Kidney (tissue), 14 donors: Measurements from ENCODE around the gene C4A. TPM values are rescaled to one million over a fixed set of nuclear protein-coding genes. Genes with fewer than 3 reads are reported as not detected.
A peak's percentile ranks its signal among the peaks of the same experiment; 100 is the strongest.

ENCODE experiments used
- DNase-seq, 5 donors: peaks; one replicate each; pipeline ENCODE4 v3.0.0-alpha.2; 2013 to 2020
- FAIRE-seq: peaks from 2 replicates; lab custom pipeline; 2012; peaks lifted over from hg19 to GRCh38; lab: Jason Lieb, UNC
- H3K27ac ChIP-seq, 2 donors: one replicate each; pipeline ENCODE4 v1.7.0; 2013; ENCODE audit warnings: low read depth in 2 of 2, low read length in 2 of 2, inconsistent platforms in 1 of 2
- H3K27me3 ChIP-seq: one replicate; pipeline ENCODE4 v1.7.1; 2013; ENCODE audit warnings: low read length, inconsistent platforms; ENCODE audit not compliant: control insufficient read depth, insufficient read depth
- H3K36me3 ChIP-seq, 3 donors: one replicate each; pipeline versions ENCODE4 v1.7.0 to v1.7.1; 2013; ENCODE audit warnings: low read length in 3 of 3, control low read depth in 1 of 3, inconsistent platforms in 1 of 3; ENCODE audit not compliant: insufficient read depth in 3 of 3, control insufficient read depth in 2 of 3
- H3K4me1 ChIP-seq, 3 donors: one replicate each; pipeline versions ENCODE4 v1.7.0 to v1.7.1; 2013; ENCODE audit warnings: low read length in 3 of 3, inconsistent platforms in 1 of 3, low read depth in 1 of 3; ENCODE audit not compliant: control insufficient read depth in 2 of 3, insufficient read depth in 2 of 3
- H3K4me3 ChIP-seq, 3 donors: one replicate each; pipeline versions ENCODE4 v1.7.0 to v1.8.1; 2013; ENCODE audit warnings: low read length in 3 of 3, control low read depth in 1 of 3, inconsistent platforms in 1 of 3
- H3K9ac ChIP-seq, 3 donors: one replicate each; pipeline versions ENCODE4 v1.7.0 to v1.7.1; 2013; ENCODE audit warnings: low read length in 3 of 3, control low read depth in 1 of 3, inconsistent platforms in 1 of 3
- H3K9me3 ChIP-seq, 3 donors: one replicate each; pipeline versions ENCODE4 v1.7.0 to v1.7.1; 2013; ENCODE audit warnings: low read length in 3 of 3, control low read depth in 1 of 3, inconsistent platforms in 1 of 3; ENCODE audit not compliant: control insufficient read depth in 2 of 3, insufficient read depth in 1 of 3
- intact Hi-C: fragments of 100-400 bp; cut with DNase I; formaldehyde crosslinking; loops from one replicate; pipeline ENCODE4 v1.11.1; 2022
- polyA plus RNA-seq: library from polyadenylated mRNA; stranded (reverse); fragments of 350-450 nt; fragmentation: Illumina TruSeq; extraction: RNeasy Lipid Tissue Mini Kit (QIAGEN cat#74804); gene quantifications from one replicate; pipeline ENCODE4 v1.2.3, GENCODE V29; 2014; ENCODE audit warnings: low read depth, low replicate concordance; ENCODE audit not compliant: insufficient read depth
- total RNA-seq: library from RNA; stranded (reverse); fragmentation: NEBNext Ultra II Directional; extraction: Animal tissue kit (Norgen Biotek cat#: 25700); gene quantifications from one replicate; pipeline ENCODE4 v1.2.1, GENCODE V29; 2021
- TF ChIP-seq, protein P1 (sequence below): IDR thresholded peaks from 3 replicates; pipeline ENCODE4 v1.5.1; 2012; ENCODE audit warnings: mild to moderate bottlenecking, moderate library complexity, borderline replicate concordance; ENCODE audit not compliant: insufficient read depth; ENCODE audit errors: extremely low read depth
- donor health status: control.
- donor health status: control.
- donor health status: control.
- donor health status: control.
- donor health status: control.
- donor health status: DM: yes; HTN: yes; CAD: no.
- donor health status: Normal renal cell carcinoma (clear cell type).

The C4A gene
- total and polyA plus RNA-seq, 2 donors from 2014 or later: 250 to 521 TPM

DNA sequence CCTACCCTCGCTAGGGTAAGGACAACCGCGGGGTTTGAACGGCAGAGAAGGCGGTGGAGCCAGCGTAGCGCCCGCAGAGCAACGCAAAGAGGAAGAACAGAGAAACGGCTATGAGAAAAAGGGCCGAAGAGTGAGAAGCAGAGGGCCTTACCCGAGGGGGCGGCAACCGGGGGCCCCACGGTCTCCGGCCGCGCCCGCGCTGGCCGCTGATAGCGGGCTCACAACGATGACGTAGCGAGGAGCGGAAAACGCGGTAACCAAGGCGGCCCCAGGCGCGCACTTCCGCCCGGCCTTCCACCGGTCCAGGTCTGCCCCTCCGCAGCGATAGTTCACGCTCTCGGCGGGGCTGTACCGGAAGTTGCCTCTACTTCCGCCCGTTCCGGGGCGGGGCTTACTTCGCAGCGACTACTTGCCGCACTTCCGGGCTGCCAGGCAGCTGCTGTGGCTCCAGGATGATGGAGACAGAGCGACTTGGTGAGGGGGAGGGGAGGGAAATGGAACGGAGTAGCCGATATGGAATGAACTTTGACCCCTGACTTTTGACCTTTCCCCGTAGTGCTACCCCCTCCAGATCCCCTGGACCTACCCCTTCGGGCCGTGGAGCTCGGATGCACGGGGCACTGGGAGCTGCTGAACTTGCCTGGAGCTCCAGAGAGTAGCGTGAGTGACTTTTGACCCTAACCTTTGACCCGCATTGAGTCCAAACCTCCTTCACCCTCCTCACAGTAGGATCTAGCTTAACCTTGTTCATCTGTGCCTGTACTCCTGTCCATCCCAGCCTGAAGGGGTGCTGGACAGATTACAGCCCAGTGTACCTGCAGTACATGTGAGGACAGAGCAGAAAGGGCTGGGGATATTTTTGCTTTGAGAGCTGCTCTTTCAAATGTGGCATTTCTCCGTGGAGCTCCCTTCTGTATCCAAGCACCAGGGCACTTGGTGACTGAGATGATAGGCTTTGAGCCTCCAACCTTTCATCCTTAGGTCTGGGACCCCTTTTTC lies 22.8 kb upstream of the C4A start, which contains the start of the genes NELFE and SKIC2:
Gene NELFE, minus strand, starts transcription at position 231 of the 999 bp plus-strand sequence. CDS start 525 bp downstream, outside the sequence.
Gene SKIC2, plus strand, starts transcription at position 435 of the 999 bp plus-strand sequence. Its CDS starts 18 bp downstream, at position 453.
- peak; percentile 88 for FAIRE-seq
- Histone ChIP-seq H3K9me3 (no peaks in the 10 kb centered on the region), H3K4me3 (peak within 1 kb of the TSS; percentile 96 to 99 (median 97)), H3K9ac (peak within 1 kb of the TSS; percentile 85 to 97 (median 96)), H3K27me3 (no peaks in the 10 kb centered on the region), H3K36me3 (peaks cover 6 to 58% (median 39%) of the 10 kb centered on the region in 3 donors), H3K27ac (peak within 1 kb of the TSS; percentile 87 to 89), H3K4me1 (peaks cover 5 to 16% (median 13%) of the 10 kb centered on the region in 3 donors)
- intact Hi-C loops: no loop called here
- TF ChIP-seq, protein P1, sequence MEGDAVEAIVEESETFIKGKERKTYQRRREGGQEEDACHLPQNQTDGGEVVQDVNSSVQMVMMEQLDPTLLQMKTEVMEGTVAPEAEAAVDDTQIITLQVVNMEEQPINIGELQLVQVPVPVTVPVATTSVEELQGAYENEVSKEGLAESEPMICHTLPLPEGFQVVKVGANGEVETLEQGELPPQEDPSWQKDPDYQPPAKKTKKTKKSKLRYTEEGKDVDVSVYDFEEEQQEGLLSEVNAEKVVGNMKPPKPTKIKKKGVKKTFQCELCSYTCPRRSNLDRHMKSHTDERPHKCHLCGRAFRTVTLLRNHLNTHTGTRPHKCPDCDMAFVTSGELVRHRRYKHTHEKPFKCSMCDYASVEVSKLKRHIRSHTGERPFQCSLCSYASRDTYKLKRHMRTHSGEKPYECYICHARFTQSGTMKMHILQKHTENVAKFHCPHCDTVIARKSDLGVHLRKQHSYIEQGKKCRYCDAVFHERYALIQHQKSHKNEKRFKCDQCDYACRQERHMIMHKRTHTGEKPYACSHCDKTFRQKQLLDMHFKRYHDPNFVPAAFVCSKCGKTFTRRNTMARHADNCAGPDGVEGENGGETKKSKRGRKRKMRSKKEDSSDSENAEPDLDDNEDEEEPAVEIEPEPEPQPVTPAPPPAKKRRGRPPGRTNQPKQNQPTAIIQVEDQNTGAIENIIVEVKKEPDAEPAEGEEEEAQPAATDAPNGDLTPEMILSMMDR: no peak
- peak; percentile 99 to 100 (median 99) for DNase-seq

DNA sequence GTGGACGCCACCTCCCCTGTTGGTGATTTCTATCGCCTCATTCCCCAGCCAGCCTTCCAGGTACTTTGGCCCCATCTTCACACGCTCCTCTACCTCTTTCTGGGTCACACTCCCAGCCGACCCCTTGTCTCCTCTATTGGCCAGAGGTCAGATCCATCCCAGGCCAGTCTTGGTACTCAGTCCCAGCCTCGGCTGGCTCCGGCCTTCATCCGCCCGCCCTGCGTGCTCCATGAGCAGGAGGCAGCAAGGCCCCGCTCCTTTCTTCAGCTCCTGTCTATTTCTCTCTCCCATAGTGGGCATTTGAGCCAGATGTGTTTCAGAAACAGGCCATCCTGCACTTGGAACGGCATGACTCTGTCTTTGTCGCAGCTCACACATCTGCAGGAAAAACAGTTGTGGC lies 20.2 kb upstream of the C4A start:
- no peaks in the 10 kb centered on the region for H3K27me3 ChIP-seq
- TF ChIP-seq, protein P1: no peak
- H3K36me3 ChIP-seq: peaks cover 2 to 52% (median 37%) of the 10 kb centered on the region in 3 donors
- no peak for FAIRE-seq
- no peak for DNase-seq
- H3K4me3 ChIP-seq: no peak overlapping the region
- peaks cover 5 to 16% (median 13%) of the 10 kb centered on the region in 3 donors for H3K4me1 ChIP-seq
- H3K9me3 ChIP-seq: no peaks in the 10 kb centered on the region
- intact Hi-C loops: no loop called here
- H3K9ac ChIP-seq: no peak overlapping the region
- H3K27ac ChIP-seq: no peak overlapping the region

DNA sequence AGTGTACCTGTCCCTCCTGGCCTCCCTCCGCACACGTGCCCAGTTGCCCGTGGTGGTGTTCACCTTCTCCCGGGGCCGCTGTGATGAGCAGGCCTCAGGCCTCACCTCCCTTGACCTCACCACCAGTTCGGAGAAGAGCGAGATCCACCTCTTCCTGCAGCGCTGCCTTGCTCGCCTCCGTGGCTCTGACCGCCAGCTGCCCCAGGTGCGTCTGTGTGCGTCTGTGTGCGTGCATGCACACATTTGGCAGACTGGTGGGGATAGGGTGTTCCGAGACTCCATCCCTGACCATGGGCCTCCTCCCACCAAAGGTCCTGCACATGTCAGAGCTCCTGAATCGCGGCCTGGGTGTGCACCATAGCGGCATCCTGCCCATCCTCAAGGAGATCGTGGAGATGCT lies 17.9 kb upstream of the C4A start:
- TF ChIP-seq, protein P1: no peak
- FAIRE-seq (no peak), DNase-seq (no peak)
- Histone ChIP-seq H3K27ac (no peak overlapping the region), H3K9me3 (no peaks in the 10 kb centered on the region), H3K9ac (no peak overlapping the region), H3K27me3 (no peaks in the 10 kb centered on the region), H3K36me3 (peaks cover 4 to 65% (median 50%) of the 10 kb centered on the region in 3 donors), H3K4me3 (no peak overlapping the region), H3K4me1 (peaks cover 4 to 11% (median 5%) of the 10 kb centered on the region in 3 donors)
- intact Hi-C loops: no loop called here
